HL-60 (cell line): ENCODE results near the gene RHOB.

Experiments
- GABPA ChIP-seq: IDR thresholded peaks from 2 replicates; pipeline ENCODE4 v1.6.1; 2012; ENCODE audit warnings: low read depth
- POLR2AphosphoS5 ChIP-seq: IDR thresholded peaks from 2 replicates; pipeline ENCODE4 v1.6.1; 2012; ENCODE audit warnings: low read depth
- TF ChIP-seq, protein P1 (sequence below): IDR thresholded peaks from one replicate; pipeline ENCODE4 v1.5.1; 2011; ENCODE audit warnings: low read length, control low read depth, inconsistent platforms; ENCODE audit not compliant: insufficient read depth
- TF ChIP-seq, protein P2 (sequence below): IDR thresholded peaks from 2 replicates; pipeline ENCODE4 v1.6.1; 2012; ENCODE audit warnings: low read depth; ENCODE audit not compliant: insufficient replicate concordance

GRCh38 chr2:20449501-20450200 lies 2.8 kb downstream of the RHOB start:
- TF ChIP-seq, protein P1, sequence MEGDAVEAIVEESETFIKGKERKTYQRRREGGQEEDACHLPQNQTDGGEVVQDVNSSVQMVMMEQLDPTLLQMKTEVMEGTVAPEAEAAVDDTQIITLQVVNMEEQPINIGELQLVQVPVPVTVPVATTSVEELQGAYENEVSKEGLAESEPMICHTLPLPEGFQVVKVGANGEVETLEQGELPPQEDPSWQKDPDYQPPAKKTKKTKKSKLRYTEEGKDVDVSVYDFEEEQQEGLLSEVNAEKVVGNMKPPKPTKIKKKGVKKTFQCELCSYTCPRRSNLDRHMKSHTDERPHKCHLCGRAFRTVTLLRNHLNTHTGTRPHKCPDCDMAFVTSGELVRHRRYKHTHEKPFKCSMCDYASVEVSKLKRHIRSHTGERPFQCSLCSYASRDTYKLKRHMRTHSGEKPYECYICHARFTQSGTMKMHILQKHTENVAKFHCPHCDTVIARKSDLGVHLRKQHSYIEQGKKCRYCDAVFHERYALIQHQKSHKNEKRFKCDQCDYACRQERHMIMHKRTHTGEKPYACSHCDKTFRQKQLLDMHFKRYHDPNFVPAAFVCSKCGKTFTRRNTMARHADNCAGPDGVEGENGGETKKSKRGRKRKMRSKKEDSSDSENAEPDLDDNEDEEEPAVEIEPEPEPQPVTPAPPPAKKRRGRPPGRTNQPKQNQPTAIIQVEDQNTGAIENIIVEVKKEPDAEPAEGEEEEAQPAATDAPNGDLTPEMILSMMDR: no peak
- TF ChIP-seq, protein P2, sequence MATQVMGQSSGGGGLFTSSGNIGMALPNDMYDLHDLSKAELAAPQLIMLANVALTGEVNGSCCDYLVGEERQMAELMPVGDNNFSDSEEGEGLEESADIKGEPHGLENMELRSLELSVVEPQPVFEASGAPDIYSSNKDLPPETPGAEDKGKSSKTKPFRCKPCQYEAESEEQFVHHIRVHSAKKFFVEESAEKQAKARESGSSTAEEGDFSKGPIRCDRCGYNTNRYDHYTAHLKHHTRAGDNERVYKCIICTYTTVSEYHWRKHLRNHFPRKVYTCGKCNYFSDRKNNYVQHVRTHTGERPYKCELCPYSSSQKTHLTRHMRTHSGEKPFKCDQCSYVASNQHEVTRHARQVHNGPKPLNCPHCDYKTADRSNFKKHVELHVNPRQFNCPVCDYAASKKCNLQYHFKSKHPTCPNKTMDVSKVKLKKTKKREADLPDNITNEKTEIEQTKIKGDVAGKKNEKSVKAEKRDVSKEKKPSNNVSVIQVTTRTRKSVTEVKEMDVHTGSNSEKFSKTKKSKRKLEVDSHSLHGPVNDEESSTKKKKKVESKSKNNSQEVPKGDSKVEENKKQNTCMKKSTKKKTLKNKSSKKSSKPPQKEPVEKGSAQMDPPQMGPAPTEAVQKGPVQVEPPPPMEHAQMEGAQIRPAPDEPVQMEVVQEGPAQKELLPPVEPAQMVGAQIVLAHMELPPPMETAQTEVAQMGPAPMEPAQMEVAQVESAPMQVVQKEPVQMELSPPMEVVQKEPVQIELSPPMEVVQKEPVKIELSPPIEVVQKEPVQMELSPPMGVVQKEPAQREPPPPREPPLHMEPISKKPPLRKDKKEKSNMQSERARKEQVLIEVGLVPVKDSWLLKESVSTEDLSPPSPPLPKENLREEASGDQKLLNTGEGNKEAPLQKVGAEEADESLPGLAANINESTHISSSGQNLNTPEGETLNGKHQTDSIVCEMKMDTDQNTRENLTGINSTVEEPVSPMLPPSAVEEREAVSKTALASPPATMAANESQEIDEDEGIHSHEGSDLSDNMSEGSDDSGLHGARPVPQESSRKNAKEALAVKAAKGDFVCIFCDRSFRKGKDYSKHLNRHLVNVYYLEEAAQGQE: no peak
- TF ChIP-seq GABPA (no peak), POLR2AphosphoS5 (no peak)
